Left colon (tissue), 2 donors: ENCODE data around the gene CSTPP1. TPM values are rescaled to one million over a fixed set of nuclear protein-coding genes. Genes with fewer than 3 reads are reported as not detected.

ENCODE experiments used
- ATAC-seq: fragments of 200-7000 bp; cut with Tn5 transposase; one replicate; pipeline ENCODE4 v1.9.1; 2020; ENCODE audit warnings: mild to moderate bottlenecking, moderate library complexity
- DNase-seq, 2 donors: peaks; one replicate each; pipeline ENCODE4 v3.0.0-alpha.2; 2020
- intact Hi-C, 2 donors: fragments of 100-400 bp; cut with DNase I in 1 of 2; cut with micrococcal nuclease in 1 of 2; formaldehyde crosslinking; loops; one replicate each; pipeline versions ENCODE4 v1.11.2 to v1.14.0; 2022; cut with DNase I, micrococcal nuclease
- total RNA-seq, 2 donors: library from RNA; stranded (reverse); fragmentation: NEBNext Ultra II Directional; extraction: Animal tissue kit (Norgen Biotek cat#: 25700); gene quantifications; one replicate each; pipeline ENCODE4 v1.2.1, GENCODE V29; 2021
- donor health status: DM: no; HTN: no; CAD: no.
- donor health status: DM: yes; HTN: yes; CAD: no.

Gene CSTPP1
- total RNA-seq, 2 donors from 2014 or later: 27.7 to 34.8 TPM

DNA sequence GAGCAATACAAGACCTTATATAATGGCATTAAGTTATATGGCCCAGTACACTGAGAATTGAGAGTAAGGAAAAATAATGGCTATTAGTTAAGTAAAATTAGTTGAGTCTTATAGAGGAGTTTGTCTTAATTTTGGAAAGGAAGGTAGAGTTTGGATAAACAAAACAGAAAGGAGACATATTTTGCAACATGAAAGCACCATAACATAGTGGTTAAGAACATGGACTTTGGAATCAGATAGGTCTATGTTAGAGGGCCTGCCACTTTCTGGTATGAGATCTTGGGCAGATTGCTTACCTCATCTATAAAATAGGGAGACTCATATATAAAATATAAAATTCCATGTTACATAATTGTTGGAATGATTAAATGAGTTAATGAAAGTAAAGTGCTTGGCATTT lies 68.9 kb downstream of the CSTPP1 start:
- peak; percentile 68 for ATAC-seq
- intact Hi-C loops: no loop called here
- no peak for DNase-seq

DNA sequence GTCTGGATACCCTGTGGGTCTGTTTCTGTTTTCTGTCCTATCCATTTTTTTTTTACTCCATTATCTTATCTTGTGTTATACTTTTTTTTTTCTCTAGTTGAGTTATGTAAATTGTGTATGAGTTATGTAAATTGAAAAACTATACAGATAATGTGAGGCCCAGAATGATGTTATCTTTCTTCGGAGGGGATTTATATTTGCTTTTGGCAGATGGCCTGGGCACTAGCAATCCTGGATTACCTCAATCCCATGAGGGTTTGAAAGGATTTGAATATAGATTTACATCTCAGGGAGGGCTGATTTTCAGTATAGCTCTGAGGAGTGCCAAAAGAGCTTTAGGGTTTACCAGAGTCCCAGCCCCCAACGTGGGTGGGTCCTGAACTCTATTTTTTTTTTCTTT lies 71.0 kb downstream of the CSTPP1 start:
- DNase-seq (no peak), ATAC-seq (no peak)
- intact Hi-C loops: no loop called here

DNA sequence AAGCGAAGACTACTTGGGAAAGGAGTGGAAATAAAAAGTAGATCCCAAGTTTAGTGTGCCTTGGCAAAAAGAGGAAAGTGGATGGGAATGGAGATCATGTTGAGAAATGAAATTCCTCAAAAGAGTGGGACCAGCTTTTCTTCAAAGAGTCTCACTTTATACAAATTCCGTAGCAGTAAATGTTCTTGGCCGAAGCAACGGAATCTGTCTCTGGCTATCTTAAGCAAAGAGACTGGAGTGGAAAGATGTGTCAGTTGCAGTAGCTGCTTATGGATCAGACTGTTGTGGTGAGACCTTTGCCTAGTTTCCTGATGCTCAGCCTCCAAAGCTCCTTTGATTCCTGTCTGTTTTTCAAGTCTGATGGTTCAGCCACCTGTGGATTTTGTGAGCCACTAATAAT lies 73.6 kb downstream of the CSTPP1 start:
- no peak for ATAC-seq
- intact Hi-C loops: no loop called here
- no peak for DNase-seq

DNA sequence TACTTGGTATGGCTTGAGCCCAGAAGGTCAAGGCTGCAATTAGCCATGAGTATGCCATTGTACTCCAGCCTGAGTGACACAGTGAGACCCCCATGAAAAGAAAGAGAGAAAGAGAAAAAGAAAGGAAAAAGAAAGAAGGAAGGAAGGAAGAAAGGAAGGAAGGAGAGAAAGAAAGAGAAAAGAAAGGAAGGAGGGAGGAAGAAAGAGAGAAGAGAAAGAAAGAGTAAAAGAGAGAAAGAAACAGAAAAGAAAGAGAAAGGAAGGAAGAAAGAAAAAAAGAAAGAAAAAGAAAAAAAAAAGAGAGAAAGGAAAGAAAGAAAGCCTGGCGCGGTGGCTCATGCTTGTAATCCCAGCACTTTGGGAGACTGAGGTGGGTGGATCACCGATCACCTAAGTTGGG lies 77.5 kb downstream of the CSTPP1 start:
- intact Hi-C loops: no loop called here
- DNase-seq (no peak), ATAC-seq (no peak)

DNA sequence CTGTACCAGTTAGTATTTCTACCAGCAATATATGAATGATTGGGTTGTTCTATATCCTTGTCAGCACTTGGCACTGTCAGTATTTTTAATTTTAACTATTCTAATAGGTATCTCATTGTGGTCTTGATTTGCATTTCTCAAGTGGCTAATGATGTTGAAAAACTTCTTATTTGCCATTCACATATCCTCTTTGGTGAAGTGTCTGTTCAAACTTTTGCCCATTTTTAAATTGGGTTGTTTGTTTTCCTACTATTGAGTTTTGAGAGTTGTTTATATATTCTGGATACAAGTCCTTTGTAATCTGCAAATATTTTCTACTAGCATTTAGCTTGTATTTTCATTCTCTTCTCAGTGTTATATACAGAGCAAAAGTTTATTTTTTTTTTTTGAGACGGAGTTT lies 82.1 kb downstream of the CSTPP1 start:
- DNase-seq (no peak), ATAC-seq (no peak)
- intact Hi-C loops: no loop called here

DNA sequence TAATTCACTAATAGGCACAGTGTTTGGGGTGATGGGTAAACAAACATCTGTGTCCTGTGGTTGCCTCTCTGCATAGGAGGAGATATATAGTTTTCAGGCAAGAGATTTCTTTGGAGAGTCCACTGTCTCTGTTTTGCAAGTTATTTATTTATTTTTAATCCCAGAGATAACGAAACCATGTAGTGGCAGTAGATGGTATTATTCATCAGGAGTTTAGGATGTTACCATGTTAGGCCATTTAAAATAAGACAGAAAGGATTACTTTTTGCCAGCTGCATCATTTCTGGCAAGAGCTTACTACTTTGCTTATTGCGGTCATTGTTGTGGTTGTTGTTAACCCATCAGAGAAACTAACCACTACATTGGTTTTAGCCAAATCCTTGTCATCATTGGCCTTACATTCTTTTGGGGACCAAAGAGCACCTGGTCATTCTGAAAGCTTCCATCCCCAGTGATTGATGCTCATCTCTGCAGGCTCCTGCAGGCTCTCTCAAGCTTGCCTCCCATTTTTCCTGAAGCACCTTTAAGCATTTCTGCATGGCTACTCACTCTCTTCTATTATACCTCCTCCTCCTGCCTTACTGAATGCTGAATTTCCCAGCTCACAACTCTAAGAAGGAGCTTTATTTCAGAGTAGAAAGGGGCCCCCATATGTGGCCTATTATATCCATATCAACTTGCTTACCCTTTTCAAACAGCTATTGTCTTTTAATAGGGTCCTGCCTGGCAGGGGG lies 84.4 kb downstream of the CSTPP1 start:
- intact Hi-C loops: no loop called here
- DNase-seq (no peak), ATAC-seq (no peak)

DNA sequence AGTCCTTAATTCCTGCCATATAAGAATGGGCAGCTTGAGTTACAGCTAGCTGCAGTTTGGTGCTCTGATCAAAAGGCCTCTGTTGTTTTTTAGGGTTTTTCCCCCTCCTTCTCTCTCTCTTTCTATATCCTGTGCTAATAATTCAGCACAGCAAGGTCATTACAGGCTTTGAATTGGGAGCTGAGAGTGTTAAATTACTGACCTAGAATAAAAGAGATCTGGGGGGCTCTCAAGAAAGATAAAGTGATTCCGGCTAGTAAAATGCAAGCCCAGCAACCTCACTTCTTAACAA lies 84.9 kb downstream of the CSTPP1 start:
- no peak for ATAC-seq
- intact Hi-C loops: no loop called here
- DNase-seq: no peak

DNA sequence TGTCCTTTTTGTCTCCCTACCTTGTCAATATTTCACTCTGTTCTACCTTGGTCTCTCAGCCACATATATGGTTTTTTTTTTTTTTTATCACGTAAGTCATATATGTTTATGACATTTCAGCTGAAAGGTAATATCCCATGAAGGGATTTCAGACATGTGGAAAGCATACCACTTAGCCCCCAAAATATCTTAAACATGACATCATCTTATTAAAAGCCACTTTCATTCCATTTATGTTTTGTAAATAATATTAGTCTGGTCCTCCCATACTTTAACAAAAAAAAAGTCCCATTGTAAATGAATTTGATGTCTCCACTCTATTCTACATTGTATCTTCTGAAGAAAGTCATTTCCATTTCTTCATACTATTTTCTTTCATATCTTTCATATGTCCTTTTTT lies 85.4 kb downstream of the CSTPP1 start:
- intact Hi-C loops: no loop called here
- ATAC-seq: no peak
- no peak for DNase-seq

DNA sequence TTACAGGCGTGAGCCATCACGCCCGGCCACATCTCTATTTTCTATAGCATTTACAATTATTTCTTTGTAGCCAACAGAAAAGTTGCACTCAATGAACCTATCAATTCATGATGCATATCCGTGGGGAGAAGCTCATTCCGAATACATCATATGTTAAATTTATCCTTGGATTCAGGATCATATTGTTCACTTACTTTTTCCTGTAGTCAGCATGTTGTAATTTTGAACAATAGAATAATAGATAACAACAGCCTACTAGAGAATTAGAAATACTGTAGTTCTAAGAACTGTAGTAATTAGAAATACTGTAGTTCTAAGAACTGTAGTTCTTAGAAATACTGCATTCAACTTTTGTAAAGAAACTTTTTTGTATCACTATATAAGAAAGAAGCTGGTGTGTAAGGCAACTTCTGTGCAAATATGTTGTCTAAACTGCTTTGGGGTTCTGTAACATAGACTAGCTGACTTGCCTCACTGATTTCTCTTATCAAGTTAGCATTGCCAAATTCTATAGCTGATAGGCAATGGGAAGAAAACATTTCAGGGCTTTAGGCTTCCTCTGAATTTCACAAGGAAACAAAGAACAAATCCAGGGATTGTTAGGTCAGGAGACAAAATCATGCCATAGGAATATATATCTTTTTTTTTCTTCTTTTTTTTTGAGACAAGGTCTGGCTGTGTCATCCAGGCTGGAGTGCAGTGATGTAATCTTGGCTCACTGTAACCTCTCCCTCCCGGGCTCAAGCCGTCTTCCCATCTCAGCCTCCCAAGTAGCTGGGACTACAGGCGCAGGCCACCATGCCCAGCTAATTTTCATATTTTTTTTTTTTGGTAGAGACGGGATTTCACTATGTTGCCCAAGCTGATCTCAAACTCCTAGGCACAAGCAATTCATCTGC lies 91.9 kb downstream of the CSTPP1 start:
- ATAC-seq: no peak
- DNase-seq: no peak
- intact Hi-C loops: no loop called here

DNA sequence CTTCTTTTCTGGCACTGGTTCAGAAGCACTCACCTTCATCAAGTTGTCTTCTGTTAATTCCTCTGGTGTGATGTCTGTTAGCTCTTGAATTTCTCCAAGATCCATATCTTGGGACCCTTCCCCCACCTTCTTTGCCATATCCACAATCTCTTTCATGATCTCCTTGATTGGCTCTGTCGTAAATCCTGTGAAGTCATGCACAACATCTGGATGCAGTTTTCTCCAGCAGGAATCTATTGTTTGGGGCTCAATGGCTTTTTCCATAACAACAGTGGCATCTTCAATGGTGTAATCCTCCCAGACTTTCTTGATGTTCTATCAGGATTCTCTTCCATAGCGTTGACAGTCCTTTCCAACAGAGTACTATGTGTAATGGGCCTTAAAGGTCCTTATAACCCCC lies 96.9 kb downstream of the CSTPP1 start:
- no peak for ATAC-seq
- no peak for DNase-seq
- intact Hi-C loops: no loop called here

DNA sequence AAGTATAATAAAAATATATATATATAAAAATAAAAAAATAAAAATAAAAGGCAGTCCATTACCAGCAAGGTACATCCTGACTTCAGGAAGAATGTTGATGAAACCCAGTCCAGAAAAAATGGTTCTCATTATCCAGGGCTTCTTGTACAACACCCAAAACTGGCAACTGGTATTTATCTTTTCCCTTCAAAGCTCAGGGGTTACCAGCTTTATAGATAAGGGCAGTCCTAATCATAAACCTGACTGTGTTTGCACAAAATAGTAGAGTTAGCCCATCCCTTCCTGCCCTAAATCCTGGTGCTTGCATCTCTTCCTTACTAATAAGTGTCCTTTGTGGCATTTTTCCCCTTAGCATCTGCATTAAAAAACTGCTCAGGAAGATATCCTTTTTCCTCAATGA lies 97.5 kb downstream of the CSTPP1 start:
- ATAC-seq: peak; percentile 42
- no peak for DNase-seq
- intact Hi-C loops: no loop called here

DNA sequence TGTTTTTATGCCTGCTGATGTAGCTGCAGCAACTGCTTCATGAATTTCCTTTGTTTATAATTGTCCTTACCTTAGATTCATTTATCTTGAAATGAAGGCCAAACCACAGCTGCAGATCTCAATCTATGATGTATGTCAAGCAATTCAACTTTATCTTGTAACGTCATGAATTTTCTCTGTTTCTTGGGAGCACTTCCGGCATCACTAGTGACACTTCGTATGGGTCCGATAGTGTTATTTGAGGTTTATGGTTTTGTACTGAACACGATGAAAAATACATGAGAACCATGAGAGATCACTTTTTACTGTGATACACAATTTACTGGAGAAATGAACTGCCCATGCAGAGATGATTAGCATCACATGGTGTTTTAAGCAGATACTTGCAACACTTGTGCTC lies 98.5 kb downstream of the CSTPP1 start:
- no peak for DNase-seq
- no peak for ATAC-seq
- intact Hi-C loops: no loop called here

DNA sequence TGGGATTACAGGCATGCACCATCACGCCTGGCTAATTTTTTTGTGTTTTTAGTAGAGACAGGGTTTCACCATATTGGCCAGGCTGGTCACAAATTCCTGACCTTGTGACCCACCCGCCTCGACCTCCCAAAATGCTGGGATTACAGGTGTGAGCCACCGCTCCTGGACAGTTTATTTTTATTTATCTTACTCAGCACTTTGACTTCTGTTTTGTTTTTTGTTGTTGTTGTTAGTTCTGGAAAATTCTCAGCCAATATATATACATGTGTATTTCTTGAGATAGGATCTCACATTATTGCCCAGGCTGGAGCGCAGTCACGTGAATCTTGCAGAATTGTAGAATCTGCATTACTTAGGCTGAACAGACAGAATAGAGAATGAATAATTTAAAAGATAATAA lies 107.6 kb downstream of the CSTPP1 start:
- ATAC-seq (no peak), DNase-seq (no peak)
- intact Hi-C loops: no loop called here

DNA sequence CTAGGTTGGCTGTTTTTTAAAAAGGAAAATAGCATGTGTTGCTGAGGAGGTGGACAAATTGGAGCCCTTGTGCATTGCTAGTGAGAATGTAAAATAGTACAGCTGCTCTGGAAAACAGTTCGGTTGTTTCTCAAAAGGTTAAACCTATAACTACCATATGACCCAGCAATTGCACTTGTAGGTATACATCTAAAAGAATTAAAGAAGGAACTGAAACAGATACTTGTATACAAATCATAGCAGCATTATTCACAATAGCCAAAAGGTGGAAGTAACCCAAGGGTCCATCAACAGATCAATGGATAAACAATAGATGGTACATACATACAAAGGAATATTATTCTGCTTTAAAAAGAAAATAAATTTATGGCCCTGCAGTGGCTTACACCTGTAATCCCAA lies 111.4 kb downstream of the CSTPP1 start:
- no peak for ATAC-seq
- no peak for DNase-seq

DNA sequence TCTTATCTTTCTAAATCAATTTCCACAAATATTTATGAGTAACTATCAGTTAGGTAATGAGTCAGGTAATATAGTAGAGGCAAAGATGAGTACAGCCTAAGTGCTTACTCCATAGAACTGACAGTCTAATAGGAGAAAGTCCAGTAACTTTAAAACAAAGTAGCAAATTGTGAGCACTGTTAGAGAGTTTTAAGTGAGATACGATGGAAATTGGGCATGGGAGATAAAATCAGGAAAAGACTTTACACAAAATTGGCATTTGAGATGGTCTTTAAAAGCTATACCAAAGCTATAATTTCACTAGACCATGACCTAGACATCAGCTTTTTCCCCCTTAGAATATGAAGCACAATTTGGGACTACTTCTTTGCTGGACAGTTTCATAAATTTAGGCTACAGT lies 113.7 kb downstream of the CSTPP1 start:
- no peak for DNase-seq
- intact Hi-C loops: no loop called here
- ATAC-seq: no peak

More for the DNA sequence above, 111.4 kb downstream of the CSTPP1 start:
- intact Hi-C loops: no loop called here

DNA sequence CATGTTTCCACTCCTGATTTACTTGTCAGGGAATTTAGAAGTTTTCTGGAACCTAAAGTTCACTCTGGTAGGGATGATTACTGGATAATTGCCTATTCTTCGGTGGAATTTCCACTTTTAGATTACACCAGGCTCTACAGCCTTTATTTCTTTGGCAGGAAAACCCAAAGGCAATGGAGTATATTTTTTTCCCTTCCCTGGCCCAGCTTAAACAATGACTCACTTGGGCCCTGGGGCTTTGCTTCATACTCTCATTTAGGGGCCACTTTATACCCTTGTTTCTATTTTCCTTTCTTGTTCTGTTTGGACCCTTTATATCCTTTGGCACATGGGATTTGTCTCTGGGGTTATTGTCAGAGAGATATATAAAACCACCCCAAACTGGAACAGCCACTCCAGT lies 114.7 kb downstream of the CSTPP1 start:
- intact Hi-C loops: no loop called here
- ATAC-seq: no peak
- no peak for DNase-seq

DNA sequence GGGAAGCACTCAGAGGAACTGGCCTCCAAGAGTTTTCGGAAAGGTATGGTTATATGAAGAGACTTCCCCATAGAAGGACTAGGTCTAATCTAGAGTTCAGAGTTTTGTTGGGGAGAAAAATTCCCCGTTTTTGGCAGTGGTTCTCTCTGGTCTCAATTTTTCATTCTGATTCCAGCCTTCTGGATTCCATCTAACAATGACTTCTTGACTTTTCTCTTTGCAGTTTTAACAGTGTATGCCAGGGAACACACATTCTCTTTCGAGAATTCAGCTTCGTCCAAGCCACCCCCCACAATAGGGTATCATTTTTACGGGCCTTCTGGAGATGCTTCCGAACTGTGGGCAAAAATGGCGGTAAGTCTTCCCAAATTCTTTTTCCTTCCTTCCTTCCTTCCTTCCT lies 115.6 kb downstream of the CSTPP1 start:
- ATAC-seq: no peak
- intact Hi-C loops: no loop called here
- DNase-seq: no peak

DNA sequence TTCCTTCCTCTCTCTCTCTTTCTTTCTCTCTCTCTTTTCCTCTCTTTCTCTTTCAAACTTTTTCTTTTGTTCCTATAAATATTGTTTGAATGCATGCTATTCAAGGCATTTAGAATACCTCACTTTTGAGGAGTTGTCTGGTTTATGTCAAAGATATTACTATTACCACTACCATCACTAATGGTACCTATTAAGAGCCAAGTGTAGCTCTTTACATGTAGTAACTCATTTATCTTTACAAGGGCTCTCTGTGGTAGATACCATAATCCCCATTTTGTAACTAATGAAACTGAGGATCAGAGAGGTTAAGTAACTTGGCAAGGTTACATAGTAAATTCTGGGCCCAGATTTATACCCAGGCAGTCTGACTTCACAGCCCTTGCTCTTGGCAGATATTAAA lies 116.0 kb downstream of the CSTPP1 start:
- intact Hi-C loops: no loop called here
- ATAC-seq: no peak
- DNase-seq: no peak

DNA sequence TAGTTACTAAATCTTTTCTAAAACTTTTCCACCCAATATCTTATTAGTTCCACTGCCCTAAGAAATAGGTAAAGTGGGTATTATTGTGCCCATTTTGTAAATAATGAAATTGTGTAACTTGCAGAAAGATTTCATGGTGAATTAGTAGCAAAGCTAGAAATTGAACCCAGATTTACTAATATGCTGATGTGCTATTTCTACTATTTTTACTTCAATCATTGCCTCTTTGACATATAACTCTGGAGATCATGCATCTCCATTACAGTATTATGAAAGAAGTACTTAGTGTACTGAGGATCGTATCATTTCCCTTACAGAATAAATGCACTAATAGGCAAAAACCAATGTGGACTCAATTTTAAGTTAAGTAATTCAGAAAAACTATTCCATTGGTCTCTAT lies 119.0 kb downstream of the CSTPP1 start:
- DNase-seq: no peak
- intact Hi-C loops: no loop called here
- no peak for ATAC-seq

DNA sequence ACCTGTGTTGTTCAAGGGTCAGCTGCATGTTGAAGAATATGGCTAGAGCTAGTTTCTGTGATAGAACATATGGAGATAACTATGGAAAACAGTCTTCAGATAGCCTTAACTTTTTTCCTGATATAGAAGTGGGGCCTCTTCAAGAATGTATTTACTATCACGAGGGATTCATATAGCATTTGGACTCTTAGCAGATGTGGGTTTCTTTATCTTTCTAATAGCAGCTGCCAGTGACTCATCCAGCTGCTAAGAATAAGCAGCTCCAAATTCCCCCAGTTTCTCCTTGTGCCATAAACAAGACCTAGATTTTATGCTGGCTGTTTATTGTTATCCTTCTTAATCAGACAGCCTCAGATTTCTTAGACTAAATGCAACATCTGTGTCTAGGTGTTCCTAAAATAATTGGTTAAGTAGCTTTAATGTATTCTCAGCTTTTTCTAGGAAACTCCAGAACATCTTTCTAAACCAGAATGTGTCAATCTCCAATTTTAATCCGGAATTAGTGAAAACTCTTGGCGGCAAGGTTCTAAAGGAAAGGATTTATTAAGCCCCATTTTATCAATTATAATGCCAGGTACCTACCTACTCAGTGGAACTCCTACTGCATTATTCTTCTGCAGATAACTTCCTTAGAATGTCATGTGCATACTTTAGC lies 119.8 kb downstream of the CSTPP1 start:
- no peak for ATAC-seq
- DNase-seq: no peak
- intact Hi-C loops: no loop called here
